ENCODE results near the gene CCNL2. TPM values are rescaled to one million over a fixed set of nuclear protein-coding genes. Genes with fewer than 3 reads are reported as not detected.
"Not testable (repeated sequence)": the region's sequence is repeated elsewhere in the genome, so short reads cannot be mapped to it uniquely, and the experiment has no call there.

CCNL2 gene
- total RNA-seq, 1 donor from 2014 or later = 134 TPM

DNA sequence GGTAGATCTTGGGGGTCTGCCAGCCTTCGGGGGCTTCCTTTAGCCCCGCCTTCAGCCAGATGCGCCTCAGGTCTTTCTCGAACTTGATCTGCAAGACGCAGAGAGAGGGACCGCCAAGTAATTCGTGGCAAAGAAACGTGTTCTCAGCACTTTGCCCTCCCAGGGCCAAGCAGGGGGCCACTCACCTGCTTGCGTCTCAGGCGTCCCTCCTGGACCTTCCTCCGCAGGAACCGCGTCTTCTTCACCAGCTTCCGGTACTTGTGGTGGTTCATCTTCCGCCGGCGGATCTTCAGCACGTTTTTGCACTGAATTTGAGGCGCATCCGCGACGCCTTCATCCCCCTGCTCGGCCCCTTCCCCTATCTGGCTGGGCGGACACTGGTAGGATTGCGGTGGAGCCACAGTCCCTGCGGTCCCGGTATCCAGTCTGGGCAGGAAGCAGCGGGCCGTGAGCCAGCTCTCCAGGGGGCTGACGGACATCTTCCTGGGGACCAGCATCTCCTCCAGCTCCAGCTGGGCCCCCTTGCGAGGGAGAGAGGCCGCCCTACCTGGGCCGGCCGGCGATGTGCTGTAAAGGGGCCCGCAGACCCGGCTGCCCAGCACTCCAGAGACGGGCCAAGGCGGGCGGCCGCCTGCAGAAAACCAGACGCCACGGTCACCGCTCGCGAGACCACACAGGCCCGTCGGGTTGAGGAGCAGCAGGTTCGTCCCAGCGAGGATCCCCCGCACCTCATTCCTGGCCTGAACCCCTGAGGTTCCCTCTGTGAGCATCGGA is 25.1 kb downstream of the CCNL2 start:
- DNase-seq (ENCODE audit: low read depth) = no peak
- TF ChIP-seq, protein P1, sequence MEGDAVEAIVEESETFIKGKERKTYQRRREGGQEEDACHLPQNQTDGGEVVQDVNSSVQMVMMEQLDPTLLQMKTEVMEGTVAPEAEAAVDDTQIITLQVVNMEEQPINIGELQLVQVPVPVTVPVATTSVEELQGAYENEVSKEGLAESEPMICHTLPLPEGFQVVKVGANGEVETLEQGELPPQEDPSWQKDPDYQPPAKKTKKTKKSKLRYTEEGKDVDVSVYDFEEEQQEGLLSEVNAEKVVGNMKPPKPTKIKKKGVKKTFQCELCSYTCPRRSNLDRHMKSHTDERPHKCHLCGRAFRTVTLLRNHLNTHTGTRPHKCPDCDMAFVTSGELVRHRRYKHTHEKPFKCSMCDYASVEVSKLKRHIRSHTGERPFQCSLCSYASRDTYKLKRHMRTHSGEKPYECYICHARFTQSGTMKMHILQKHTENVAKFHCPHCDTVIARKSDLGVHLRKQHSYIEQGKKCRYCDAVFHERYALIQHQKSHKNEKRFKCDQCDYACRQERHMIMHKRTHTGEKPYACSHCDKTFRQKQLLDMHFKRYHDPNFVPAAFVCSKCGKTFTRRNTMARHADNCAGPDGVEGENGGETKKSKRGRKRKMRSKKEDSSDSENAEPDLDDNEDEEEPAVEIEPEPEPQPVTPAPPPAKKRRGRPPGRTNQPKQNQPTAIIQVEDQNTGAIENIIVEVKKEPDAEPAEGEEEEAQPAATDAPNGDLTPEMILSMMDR (IDR thresholded peaks at IDR 0.05; ENCODE audit: insufficient read depth, low read length, poor library complexity, severe bottlenecking) = no peak
- no peaks in the 10 kb centered on the region for H3K36me3 ChIP-seq (ENCODE audit: control insufficient read depth, insufficient read depth, low read length)
- H3K4me3 ChIP-seq (ENCODE audit: low read depth, low read length) = peak overlapping the region; percentile 96
- no peaks in the 10 kb centered on the region for H3K27me3 ChIP-seq (ENCODE audit: control insufficient read depth, insufficient read depth, low read length)

DNA sequence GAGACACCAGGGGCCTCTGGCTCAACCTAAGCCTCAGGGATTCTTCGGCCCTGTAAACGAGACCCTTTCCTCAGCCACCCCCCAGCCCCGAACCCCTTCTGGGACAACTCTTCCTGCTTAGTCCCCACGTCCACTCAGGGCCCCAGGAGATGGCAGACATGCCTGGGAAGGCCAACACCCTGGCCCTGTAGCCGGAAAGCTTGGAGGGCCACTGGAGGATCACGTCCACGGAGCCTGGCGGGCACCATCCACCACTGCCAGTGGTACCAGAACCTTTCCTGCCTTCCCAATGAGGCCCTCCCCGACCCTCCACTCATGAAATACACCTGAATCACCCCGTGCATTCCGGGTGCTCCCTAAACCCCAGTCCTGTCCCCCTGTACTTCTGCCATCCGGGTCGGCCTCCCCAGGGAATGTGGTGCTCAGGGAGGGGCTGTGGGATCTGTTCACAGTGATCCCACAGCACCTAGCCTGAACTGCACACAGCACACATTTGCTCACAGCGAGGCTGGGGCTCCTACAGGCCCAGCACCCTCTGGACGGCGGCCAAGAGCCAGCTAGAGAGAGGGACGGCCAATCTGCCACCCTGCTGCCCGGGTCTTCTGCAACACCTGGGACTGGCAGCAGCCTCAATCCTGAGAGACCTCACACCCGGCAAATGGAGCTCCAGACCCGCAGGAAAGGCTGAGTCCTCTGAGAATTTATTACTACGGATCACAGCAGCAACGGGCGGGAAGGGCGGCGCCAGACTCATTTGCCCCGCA is 25.9 kb downstream of the CCNL2 start:
- no peak overlapping the region for H3K4me3 ChIP-seq (ENCODE audit: low read depth, low read length)

DNA sequence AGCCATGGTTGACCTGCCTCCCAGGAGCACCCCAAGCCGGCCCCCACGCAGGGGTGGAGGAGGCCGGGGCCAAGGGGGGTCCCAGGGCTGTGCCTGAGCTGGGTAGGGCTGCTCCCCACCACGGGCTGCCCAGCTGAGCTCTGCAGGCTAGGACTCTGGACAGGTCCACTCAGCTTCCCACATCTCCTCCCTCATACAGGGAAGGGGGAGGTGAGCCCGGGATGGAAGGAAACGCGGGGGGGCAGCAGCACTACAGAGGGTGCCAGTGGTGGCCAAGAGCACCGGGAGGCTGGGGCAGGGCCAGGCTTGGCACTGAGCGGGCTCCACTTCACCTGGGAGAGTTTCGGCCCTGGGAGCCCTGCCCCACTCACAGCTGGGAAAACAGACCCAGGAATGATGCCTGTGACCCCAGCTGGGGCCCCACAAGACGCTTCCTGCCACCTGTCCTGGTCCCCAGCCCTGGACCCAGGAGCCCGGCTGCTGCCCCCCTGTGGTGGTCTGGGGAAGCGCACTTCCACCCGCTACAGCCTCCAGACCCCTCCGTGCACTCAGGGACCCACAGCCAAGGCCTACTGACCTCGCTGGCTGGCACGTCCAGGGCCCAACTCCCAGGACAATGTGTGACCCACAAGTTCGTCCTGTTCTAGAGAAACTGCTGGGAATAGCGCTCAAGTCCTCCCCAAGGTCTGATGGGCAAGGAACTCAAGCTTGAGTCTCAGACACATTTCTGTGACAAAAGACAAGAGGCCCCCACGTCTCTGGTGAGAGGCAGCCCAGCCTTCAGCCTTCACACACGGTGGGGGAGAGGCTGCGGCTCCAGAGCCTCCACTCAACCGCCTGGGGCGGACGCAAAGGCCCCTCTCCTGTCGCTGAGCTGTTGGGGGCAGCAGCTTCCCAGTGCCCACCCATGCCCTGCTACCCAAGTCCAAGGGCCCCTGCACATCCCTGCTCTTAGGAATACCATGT is 27.1 kb downstream of the CCNL2 start:
- Histone ChIP-seq H3K36me3 (ENCODE audit: control insufficient read depth, insufficient read depth, low read length) (no peaks in the 10 kb centered on the region), H3K4me3 (ENCODE audit: low read depth, low read length) (no peak overlapping the region), H3K27me3 (ENCODE audit: control insufficient read depth, insufficient read depth, low read length) (no peaks in the 10 kb centered on the region)
- DNase-seq (ENCODE audit: low read depth) = no peak
- TF ChIP-seq, protein P1 (IDR thresholded peaks at IDR 0.05; ENCODE audit: insufficient read depth, low read length, poor library complexity, severe bottlenecking) = peak; percentile 93

More for the DNA sequence above, 25.9 kb downstream of the CCNL2 start:
- Histone ChIP-seq H3K27me3 (ENCODE audit: control insufficient read depth, insufficient read depth, low read length) (no peaks in the 10 kb centered on the region), H3K36me3 (ENCODE audit: control insufficient read depth, insufficient read depth, low read length) (no peaks in the 10 kb centered on the region)
- DNase-seq (ENCODE audit: low read depth) = no peak
- TF ChIP-seq, protein P1 (IDR thresholded peaks at IDR 0.05; ENCODE audit: insufficient read depth, low read length, poor library complexity, severe bottlenecking) = no peak

DNA sequence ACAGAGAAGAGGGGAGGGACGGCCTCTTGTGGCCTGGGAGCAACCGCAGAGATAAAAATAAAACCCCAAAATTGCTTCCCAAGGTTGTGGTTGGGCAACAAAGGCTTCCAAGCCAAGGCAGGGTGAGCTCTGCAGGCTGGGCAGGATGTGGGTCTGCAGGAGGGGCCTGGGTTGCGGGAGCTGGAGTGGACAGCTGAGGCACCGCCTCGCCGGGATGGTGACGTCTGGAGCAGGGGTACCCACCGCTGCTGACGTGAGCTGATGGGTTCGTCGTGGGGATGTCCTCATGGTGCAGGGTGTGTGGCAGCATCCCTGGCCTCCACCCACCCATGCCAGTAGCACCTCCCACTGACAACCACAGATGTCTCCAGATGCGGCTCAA is 27.8 kb downstream of the CCNL2 start:
- TF ChIP-seq, protein P1 (IDR thresholded peaks at IDR 0.05; ENCODE audit: insufficient read depth, low read length, poor library complexity, severe bottlenecking) = no peak
- no peaks in the 10 kb centered on the region for H3K36me3 ChIP-seq (ENCODE audit: control insufficient read depth, insufficient read depth, low read length)
- DNase-seq (ENCODE audit: low read depth) = no peak
- no peak overlapping the region for H3K4me3 ChIP-seq (ENCODE audit: low read depth, low read length)
- H3K27me3 ChIP-seq (ENCODE audit: control insufficient read depth, insufficient read depth, low read length) = no peaks in the 10 kb centered on the region

DNA sequence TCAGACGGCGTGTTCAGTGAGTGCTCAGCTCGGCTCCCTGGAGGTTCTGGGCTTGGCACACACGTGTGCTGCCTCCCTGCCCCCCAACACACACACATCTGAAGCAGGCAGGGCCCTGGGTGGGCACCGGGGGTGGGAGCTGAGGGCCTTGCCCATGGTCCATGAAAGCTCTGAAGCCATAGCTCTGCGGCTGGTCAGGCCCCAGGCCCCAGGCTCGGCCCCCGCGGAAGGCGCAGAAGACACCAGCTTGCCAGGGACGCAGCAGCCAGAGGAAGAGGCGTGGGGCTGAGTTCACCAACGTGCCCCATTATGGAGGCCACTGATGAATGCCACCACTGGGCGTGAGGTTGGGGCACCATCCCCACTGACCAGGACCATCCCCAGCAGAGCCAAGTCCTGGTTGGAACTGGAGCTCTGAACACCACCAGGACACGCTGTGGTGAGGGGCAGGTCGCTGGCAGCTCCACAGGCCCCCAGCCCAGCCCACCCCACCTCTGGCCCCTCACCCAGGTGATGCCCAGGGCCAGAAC is 28.3 kb downstream of the CCNL2 start:
- no peak for DNase-seq (ENCODE audit: low read depth)
- TF ChIP-seq, protein P1 (IDR thresholded peaks at IDR 0.05; ENCODE audit: insufficient read depth, low read length, poor library complexity, severe bottlenecking) = no peak
- no peaks in the 10 kb centered on the region for H3K36me3 ChIP-seq (ENCODE audit: control insufficient read depth, insufficient read depth, low read length)
- H3K4me3 ChIP-seq (ENCODE audit: low read depth, low read length) = no peak overlapping the region
- H3K27me3 ChIP-seq (ENCODE audit: control insufficient read depth, insufficient read depth, low read length) = no peaks in the 10 kb centered on the region

DNA sequence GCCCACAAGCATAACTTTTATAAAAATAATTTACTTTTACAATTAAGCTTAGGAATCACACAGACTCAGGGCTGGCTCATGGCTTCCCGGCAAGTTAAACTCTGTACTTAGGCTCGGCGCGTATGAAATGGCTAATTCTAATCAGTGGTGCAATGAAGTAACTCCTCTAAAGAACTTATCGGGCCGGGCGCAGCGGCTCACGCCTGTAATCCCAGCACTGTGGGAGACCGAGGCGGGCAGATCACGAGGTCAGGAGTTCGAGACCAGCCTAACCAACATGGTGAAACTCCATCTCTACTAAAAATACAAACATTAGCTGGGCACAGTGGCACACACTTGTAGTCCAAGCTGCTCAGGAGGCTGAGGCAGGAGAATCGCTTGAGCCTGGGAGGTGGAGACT is 29.0 kb downstream of the CCNL2 start:
- H3K36me3 ChIP-seq (ENCODE audit: control insufficient read depth, insufficient read depth, low read length); DNase-seq (ENCODE audit: low read depth); H3K27me3 ChIP-seq (ENCODE audit: control insufficient read depth, insufficient read depth, low read length); H3K4me3 ChIP-seq (ENCODE audit: low read depth, low read length): not testable (repeated sequence)
